HEK293 (cell line): ENCODE results near the gene STK16.

Experiments
- CTCF ChIA-PET: fragments of 350-600 bp; formaldehyde crosslinking; extraction: SDS; loops from one replicate; lab custom pipeline; 2021; ENCODE audit warnings: antibody characterized with exemption; lab: Yijun Ruan, JAX
- POLR2A ChIA-PET: fragments of 300-600 bp; formaldehyde crosslinking; extraction: SDS; loops from one replicate; lab custom pipeline; 2020; ENCODE audit warnings: antibody characterized with exemption, inconsistent platforms; lab: Yijun Ruan, JAX
- H3K27ac ChIP-seq: fragments of 200-500 bp; sonication (Bioruptor generic); 2 replicates; pipeline ENCODE4 v1.5.1; 2014; ENCODE audit warnings: low read depth, low read length, control low read depth, inconsistent platforms; ENCODE audit errors: extremely low read depth
- H3K36me3 ChIP-seq, 2 experiments: fragments of 200-500 bp in 1 of 2; sonication (Bioruptor generic) in 1 of 2; 1 replicate in 1 of 2; 2 replicates in 1 of 2; pipeline ENCODE4 v1.5.1; 2014 to 2017; ENCODE audit warnings: inconsistent platforms in 2 of 2, low read length in 2 of 2; ENCODE audit not compliant: control insufficient read depth in 2 of 2, insufficient read depth in 1 of 2
- H3K4me1 ChIP-seq: fragments of 200-500 bp; sonication (Bioruptor generic); 2 replicates; pipeline ENCODE4 v1.5.1; 2014; ENCODE audit warnings: mild to moderate bottlenecking, low read length, inconsistent platforms; ENCODE audit not compliant: control insufficient read depth, insufficient read depth
- H3K4me3 ChIP-seq: 2 replicates; pipeline ENCODE4 v1.5.1; 2011; ENCODE audit warnings: low read depth, mild to moderate bottlenecking, control low read depth, low read length, moderate library complexity
- H3K9me3 ChIP-seq: fragments of 200-500 bp; sonication (Bioruptor generic); 2 replicates; pipeline ENCODE4 v1.5.1; 2014; ENCODE audit warnings: low read depth, low read length, inconsistent platforms; ENCODE audit not compliant: control insufficient read depth, insufficient read depth
- GLIS1 ChIP-seq: fragments of 450-650 bp; formaldehyde crosslinking; IDR thresholded peaks from 2 replicates; pipeline ENCODE4 v1.5.1; 2016; ENCODE audit warnings: missing biosample characterization, missing genetic modification characterization
- ZNF112 ChIP-seq: fragments of 450-650 bp; formaldehyde crosslinking; IDR thresholded peaks from 2 replicates; pipeline ENCODE4 v1.5.0; 2017; ENCODE audit warnings: missing biosample characterization, missing genetic modification characterization
- ZNF175 ChIP-seq: fragments of 450-650 bp; formaldehyde crosslinking; IDR thresholded peaks from 2 replicates; pipeline ENCODE4 v1.5.1; 2016; ENCODE audit warnings: missing biosample characterization, missing genetic modification characterization
- ZNF19 ChIP-seq: fragments of 450-650 bp; formaldehyde crosslinking; IDR thresholded peaks from 2 replicates; pipeline ENCODE4; 2016; ENCODE audit warnings: missing biosample characterization, missing genetic modification characterization, low read depth
- ZNF211 ChIP-seq: fragments of 450-650 bp; formaldehyde crosslinking; IDR thresholded peaks from 2 replicates; pipeline ENCODE4 v1.5.1; 2016; ENCODE audit warnings: low read depth, missing biosample characterization, missing genetic modification characterization
- ZNF239 ChIP-seq: fragments of 450-650 bp; formaldehyde crosslinking; IDR thresholded peaks from 2 replicates; pipeline ENCODE4 v1.5.1; 2016; ENCODE audit warnings: missing biosample characterization, missing genetic modification characterization
- ZNF426 ChIP-seq: fragments of 450-650 bp; formaldehyde crosslinking; IDR thresholded peaks from 2 replicates; pipeline ENCODE4 v1.5.1; 2017; ENCODE audit warnings: missing biosample characterization, missing genetic modification characterization, mild to moderate bottlenecking, inconsistent platforms, moderate library complexity
- ZNF510 ChIP-seq: fragments of 450-650 bp; formaldehyde crosslinking; IDR thresholded peaks from 2 replicates; pipeline ENCODE4 v1.5.1; 2018; ENCODE audit warnings: mild to moderate bottlenecking, missing genetic modification characterization, missing biosample characterization; ENCODE audit not compliant: insufficient replicate concordance
- ZNF521 ChIP-seq: fragments of 450-650 bp; formaldehyde crosslinking; IDR thresholded peaks from 2 replicates; pipeline ENCODE4 v1.5.1; 2017; ENCODE audit warnings: missing biosample characterization, mild to moderate bottlenecking, missing genetic modification characterization
- ZNF596 ChIP-seq: fragments of 450-650 bp; IDR thresholded peaks from 2 replicates; pipeline ENCODE4 v1.5.0; 2018; ENCODE audit warnings: missing biosample characterization, mild to moderate bottlenecking, missing genetic modification characterization, moderate library complexity
- TF ChIP-seq, protein P1 (sequence below): fragments of 450-650 bp; formaldehyde crosslinking; IDR thresholded peaks from 2 replicates; pipeline ENCODE4 v1.5.1; 2017; ENCODE audit warnings: missing biosample characterization, missing genetic modification characterization
- TF ChIP-seq, protein P2 (sequence below): fragments of 450-650 bp; formaldehyde crosslinking; IDR thresholded peaks from 2 replicates; pipeline ENCODE4 v1.5.1; 2017; ENCODE audit warnings: missing biosample characterization, missing genetic modification characterization
- TF ChIP-seq, protein P3 (sequence below): fragments of 450-650 bp; formaldehyde crosslinking; IDR thresholded peaks from 2 replicates; pipeline ENCODE4 v1.5.1; 2016; ENCODE audit warnings: missing biosample characterization, missing genetic modification characterization
- TF ChIP-seq, protein P4 (sequence below): fragments of 450-650 bp; formaldehyde crosslinking; IDR thresholded peaks from 2 replicates; pipeline ENCODE4 v1.5.1; 2016; ENCODE audit warnings: missing biosample characterization, missing genetic modification characterization
- TF ChIP-seq, protein P5 (sequence below): fragments of 450-650 bp; formaldehyde crosslinking; IDR thresholded peaks from 2 replicates; pipeline ENCODE4 v1.5.1; 2016; ENCODE audit warnings: missing biosample characterization, missing genetic modification characterization
- TF ChIP-seq, protein P6 (sequence below): fragments of 450-650 bp; formaldehyde crosslinking; IDR thresholded peaks from 2 replicates; pipeline ENCODE4 v1.5.1; 2016; ENCODE audit warnings: missing biosample characterization, missing genetic modification characterization
- TF ChIP-seq, protein P7 (sequence below): fragments of 450-650 bp; formaldehyde crosslinking; IDR thresholded peaks from 2 replicates; pipeline ENCODE4 v1.5.1; 2016; ENCODE audit warnings: missing biosample characterization, missing genetic modification characterization

STK16 gene

DNA sequence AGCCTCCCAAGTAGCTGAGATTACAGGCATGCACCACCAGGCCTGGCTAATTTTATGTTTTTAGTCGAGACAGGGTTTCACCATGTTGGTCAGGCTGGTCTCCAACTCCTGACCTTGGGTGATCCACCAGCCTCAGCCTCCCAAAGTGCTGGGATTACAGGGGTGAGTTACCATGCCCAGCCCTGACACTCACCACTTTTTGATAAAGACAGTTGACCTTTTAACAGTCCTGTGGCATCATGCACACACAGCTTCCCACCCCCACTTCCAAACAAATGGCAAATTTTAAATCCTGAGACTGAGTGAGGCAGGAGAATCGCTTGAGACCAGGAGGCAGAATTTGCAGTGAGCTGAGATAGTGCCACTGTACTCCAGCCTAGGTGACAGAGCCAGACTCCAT, 27.7 kb downstream of the STK16 start:
- no peaks in the 10 kb centered on the region for H3K4me1 ChIP-seq
- H3K9me3 ChIP-seq = no peaks in the 10 kb centered on the region
- POLR2A ChIA-PET = no interaction called here
- TF ChIP-seq, protein P1, sequence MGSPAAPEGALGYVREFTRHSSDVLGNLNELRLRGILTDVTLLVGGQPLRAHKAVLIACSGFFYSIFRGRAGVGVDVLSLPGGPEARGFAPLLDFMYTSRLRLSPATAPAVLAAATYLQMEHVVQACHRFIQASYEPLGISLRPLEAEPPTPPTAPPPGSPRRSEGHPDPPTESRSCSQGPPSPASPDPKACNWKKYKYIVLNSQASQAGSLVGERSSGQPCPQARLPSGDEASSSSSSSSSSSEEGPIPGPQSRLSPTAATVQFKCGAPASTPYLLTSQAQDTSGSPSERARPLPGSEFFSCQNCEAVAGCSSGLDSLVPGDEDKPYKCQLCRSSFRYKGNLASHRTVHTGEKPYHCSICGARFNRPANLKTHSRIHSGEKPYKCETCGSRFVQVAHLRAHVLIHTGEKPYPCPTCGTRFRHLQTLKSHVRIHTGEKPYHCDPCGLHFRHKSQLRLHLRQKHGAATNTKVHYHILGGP (tag by site-specific recombination) = no peak
- TF ChIP-seq GLIS1 (tag by site-specific recombination) = peak; percentile 35; the same call in 1 of the 2 replicates
- no peaks in the 10 kb centered on the region for H3K36me3 ChIP-seq
- H3K27ac ChIP-seq = no peak overlapping the region
- CTCF ChIA-PET = interaction anchor here (0.8 to 15.0 kb wide), 3 partner anchors 18 to 23 kb away, joined by 3 to 297 read pairs (median 83); partner anchors contain the start of gene TUBA4B
- no peak overlapping the region for H3K4me3 ChIP-seq

DNA sequence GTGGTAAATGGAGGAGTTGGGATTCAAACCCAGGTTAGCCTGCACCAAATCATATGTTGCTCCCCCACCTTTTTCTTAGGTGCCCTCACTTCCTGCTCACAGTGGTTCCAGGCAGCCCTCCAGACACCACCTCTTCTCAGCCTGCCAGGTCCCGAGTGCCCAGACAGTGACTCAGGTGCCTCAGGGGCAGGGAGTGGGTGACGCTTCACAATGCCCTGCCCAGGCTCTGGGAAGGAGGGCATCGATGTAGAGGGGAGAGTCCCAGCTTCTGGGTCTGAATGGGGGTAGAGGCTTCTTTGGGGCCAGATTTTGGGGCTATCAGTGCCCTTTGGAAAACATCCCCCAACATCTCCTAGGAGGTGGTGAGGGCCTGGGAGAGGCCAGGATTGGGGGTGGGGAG, 28.7 kb downstream of the STK16 start:
- H3K4me1 ChIP-seq = peaks cover 6% of the 10 kb centered on the region
- POLR2A ChIA-PET = interaction anchor here (0.8 to 1.5 kb wide), 9 partner anchors 11 to 67 kb away, joined by 3 to 13 read pairs (median 5); partner anchors contain the start of genes ANKZF1, ATG9A, GLB1L and STK16
- H3K27ac ChIP-seq = no peak overlapping the region
- CTCF ChIA-PET = interaction anchor here (0.6 to 15.0 kb wide), 7 partner anchors 8 to 324 kb away, joined by 3 to 297 read pairs (median 5); partner anchors contain the start of genes STK11IP, TUBA4A and TUBA4B
- H3K36me3 ChIP-seq = no peaks in the 10 kb centered on the region
- H3K9me3 ChIP-seq = no peaks in the 10 kb centered on the region
- H3K4me3 ChIP-seq = no peak overlapping the region
- TF ChIP-seq, protein P2, sequence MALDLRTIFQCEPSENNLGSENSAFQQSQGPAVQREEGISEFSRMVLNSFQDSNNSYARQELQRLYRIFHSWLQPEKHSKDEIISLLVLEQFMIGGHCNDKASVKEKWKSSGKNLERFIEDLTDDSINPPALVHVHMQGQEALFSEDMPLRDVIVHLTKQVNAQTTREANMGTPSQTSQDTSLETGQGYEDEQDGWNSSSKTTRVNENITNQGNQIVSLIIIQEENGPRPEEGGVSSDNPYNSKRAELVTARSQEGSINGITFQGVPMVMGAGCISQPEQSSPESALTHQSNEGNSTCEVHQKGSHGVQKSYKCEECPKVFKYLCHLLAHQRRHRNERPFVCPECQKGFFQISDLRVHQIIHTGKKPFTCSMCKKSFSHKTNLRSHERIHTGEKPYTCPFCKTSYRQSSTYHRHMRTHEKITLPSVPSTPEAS (tag by site-specific recombination) = no peak
- TF ChIP-seq ZNF510 (tag by site-specific recombination) (no peak), ZNF175 (tag by site-specific recombination) (no peak), ZNF211 (tag by site-specific recombination) (no peak), ZNF239 (tag by site-specific recombination) (no peak), ZNF112 (tag by site-specific recombination) (no peak), ZNF426 (no peak), GLIS1 (tag by site-specific recombination) (no peak), ZNF521 (no peak), ZNF596 (tag by site-specific recombination) (no peak), ZNF19 (tag by site-specific recombination) (no peak)
- TF ChIP-seq, protein P3, sequence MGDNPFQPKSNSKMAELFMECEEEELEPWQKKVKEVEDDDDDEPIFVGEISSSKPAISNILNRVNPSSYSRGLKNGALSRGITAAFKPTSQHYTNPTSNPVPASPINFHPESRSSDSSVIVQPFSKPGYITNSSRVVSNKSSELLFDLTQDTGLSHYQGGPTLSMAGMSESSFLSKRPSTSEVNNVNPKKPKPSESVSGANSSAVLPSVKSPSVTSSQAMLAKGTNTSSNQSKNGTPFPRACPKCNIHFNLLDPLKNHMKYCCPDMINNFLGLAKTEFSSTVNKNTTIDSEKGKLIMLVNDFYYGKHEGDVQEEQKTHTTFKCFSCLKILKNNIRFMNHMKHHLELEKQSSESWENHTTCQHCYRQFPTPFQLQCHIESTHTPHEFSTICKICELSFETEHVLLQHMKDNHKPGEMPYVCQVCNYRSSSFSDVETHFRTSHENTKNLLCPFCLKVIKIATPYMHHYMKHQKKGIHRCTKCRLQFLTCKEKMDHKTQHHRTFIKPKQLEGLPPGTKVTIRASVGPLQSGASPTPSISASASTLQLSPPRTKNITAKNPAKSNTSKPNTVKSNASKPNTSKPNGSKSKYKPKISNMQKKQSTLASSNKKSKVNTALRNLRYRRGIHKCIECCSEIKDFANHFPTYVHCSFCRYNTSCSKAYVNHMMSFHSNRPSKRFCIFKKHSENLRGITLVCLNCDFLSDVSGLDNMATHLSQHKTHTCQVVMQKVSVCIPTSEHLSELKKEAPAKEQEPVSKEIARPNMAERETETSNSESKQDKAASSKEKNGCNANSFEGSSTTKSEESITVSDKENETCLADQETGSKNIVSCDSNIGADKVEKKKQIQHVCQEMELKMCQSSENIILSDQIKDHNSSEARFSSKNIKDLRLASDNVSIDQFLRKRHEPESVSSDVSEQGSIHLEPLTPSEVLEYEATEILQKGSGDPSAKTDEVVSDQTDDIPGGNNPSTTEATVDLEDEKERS (tag by site-specific recombination) = no peak
- TF ChIP-seq, protein P4, sequence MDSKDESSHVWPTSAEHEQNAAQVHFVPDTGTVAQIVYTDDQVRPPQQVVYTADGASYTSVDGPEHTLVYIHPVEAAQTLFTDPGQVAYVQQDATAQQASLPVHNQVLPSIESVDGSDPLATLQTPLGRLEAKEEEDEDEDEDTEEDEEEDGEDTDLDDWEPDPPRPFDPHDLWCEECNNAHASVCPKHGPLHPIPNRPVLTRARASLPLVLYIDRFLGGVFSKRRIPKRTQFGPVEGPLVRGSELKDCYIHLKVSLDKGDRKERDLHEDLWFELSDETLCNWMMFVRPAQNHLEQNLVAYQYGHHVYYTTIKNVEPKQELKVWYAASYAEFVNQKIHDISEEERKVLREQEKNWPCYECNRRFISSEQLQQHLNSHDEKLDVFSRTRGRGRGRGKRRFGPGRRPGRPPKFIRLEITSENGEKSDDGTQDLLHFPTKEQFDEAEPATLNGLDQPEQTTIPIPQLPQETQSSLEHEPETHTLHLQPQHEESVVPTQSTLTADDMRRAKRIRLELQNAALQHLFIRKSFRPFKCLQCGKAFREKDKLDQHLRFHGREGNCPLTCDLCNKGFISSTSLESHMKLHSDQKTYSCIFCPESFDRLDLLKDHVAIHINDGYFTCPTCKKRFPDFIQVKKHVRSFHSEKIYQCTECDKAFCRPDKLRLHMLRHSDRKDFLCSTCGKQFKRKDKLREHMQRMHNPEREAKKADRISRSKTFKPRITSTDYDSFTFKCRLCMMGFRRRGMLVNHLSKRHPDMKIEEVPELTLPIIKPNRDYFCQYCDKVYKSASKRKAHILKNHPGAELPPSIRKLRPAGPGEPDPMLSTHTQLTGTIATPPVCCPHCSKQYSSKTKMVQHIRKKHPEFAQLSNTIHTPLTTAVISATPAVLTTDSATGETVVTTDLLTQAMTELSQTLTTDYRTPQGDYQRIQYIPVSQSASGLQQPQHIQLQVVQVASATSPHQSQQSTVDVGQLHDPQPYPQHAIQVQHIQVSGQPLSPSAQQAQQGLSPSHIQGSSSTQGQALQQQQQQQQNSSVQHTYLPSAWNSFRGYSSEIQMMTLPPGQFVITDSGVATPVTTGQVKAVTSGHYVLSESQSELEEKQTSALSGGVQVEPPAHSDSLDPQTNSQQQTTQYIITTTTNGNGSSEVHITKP (tag by site-specific recombination) = no peak
- TF ChIP-seq, protein P5, sequence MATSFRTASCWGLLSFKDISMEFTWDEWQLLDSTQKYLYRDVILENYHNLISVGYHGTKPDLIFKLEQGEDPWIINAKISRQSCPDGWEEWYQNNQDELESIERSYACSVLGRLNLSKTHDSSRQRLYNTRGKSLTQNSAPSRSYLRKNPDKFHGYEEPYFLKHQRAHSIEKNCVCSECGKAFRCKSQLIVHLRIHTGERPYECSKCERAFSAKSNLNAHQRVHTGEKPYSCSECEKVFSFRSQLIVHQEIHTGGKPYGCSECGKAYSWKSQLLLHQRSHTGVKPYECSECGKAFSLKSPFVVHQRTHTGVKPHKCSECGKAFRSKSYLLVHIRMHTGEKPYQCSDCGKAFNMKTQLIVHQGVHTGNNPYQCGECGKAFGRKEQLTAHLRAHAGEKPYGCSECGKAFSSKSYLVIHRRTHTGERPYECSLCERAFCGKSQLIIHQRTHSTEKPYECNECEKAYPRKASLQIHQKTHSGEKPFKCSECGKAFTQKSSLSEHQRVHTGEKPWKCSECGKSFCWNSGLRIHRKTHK = no peak
- TF ChIP-seq, protein P6, sequence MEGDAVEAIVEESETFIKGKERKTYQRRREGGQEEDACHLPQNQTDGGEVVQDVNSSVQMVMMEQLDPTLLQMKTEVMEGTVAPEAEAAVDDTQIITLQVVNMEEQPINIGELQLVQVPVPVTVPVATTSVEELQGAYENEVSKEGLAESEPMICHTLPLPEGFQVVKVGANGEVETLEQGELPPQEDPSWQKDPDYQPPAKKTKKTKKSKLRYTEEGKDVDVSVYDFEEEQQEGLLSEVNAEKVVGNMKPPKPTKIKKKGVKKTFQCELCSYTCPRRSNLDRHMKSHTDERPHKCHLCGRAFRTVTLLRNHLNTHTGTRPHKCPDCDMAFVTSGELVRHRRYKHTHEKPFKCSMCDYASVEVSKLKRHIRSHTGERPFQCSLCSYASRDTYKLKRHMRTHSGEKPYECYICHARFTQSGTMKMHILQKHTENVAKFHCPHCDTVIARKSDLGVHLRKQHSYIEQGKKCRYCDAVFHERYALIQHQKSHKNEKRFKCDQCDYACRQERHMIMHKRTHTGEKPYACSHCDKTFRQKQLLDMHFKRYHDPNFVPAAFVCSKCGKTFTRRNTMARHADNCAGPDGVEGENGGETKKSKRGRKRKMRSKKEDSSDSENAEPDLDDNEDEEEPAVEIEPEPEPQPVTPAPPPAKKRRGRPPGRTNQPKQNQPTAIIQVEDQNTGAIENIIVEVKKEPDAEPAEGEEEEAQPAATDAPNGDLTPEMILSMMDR (tag by site-specific recombination) = no peak
- TF ChIP-seq, protein P7, sequence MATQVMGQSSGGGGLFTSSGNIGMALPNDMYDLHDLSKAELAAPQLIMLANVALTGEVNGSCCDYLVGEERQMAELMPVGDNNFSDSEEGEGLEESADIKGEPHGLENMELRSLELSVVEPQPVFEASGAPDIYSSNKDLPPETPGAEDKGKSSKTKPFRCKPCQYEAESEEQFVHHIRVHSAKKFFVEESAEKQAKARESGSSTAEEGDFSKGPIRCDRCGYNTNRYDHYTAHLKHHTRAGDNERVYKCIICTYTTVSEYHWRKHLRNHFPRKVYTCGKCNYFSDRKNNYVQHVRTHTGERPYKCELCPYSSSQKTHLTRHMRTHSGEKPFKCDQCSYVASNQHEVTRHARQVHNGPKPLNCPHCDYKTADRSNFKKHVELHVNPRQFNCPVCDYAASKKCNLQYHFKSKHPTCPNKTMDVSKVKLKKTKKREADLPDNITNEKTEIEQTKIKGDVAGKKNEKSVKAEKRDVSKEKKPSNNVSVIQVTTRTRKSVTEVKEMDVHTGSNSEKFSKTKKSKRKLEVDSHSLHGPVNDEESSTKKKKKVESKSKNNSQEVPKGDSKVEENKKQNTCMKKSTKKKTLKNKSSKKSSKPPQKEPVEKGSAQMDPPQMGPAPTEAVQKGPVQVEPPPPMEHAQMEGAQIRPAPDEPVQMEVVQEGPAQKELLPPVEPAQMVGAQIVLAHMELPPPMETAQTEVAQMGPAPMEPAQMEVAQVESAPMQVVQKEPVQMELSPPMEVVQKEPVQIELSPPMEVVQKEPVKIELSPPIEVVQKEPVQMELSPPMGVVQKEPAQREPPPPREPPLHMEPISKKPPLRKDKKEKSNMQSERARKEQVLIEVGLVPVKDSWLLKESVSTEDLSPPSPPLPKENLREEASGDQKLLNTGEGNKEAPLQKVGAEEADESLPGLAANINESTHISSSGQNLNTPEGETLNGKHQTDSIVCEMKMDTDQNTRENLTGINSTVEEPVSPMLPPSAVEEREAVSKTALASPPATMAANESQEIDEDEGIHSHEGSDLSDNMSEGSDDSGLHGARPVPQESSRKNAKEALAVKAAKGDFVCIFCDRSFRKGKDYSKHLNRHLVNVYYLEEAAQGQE (tag by site-specific recombination) = no peak
